NCI-H146 treated with DMSO at 0.1 percent for 48 hours (cell line): ENCODE results near the gene VSTM4.

ENCODE experiments used
- DNase-seq: peaks from one replicate; lab custom pipeline; 2025; ENCODE audit not compliant: unreplicated experiment; lab: John Stamatoyannopoulos, UW

VSTM4 gene

DNA sequence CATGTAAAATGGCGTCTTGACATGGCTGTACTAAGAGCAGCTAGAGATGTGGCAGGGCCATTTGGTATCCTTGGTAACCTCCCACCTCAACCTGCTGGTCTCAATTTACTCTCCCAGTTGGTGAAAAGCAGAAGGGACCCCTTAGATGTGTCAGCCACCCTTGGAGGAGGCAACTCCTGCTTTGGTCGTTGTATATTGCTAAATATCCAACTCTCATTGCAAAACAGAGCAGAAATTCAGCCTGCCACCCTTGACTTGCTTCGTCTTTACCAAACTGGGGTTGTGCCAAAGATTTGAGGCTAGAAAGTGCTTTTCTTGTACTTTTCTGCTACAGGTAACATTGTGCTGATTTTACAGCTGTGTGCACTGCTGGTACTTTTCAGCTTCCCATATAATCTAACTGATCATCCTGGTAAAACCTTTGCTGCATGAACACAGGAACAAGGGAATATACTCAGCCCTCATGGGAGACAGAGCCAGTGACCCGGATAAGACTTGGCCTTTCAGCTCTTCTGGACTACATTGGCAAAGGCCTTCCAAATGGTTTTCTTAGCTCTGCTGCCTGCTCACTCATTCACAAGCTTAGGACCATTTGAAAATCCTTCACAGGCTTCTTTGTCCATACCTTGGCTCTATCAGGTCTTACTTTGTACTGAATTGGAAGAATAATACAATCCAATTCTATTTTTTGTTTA is 2.2 kb upstream of the VSTM4 start:
- no peak for DNase-seq

DNA sequence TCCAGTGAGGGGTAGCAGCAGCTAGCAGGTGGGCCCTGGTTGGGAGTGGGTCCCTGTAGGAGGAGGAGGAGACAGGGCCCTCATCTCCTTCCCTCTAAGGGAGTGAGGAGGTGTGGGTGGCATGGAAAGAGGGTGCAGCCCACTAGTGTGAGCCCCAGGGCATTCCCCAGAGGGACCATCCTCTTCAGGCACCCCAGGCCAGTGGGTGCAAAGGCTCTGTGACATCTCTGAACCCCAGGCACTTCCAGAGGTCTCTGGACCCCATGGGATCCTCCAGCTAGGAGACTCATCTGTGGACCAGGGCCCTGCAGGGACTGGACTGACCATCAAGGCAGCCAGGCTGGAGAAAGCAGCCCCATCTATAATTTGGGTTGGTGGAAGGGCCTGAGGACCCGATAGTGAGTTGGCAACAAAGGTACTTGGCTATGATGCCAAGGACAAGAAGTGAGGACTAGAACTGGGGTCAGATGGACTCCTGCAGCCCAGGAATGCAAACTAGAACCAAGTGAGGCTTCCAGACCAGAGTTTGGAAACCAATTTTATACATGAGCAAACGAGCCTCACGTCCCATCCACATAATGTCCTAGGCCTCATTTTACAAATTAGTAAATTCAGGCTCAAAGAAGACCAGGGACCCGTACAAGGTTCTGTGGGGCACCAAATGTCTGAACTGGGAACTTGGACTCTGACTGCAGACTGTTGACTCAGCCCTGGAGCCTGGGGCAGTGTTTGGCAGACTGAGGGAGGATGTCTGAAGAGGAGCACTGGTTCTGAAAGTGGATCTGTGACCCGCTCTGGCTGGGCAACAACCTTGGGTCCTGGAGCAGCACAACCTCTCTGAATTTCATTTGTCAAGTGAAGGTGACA is 1.4 kb upstream of the VSTM4 start:
- no peak for DNase-seq

DNA sequence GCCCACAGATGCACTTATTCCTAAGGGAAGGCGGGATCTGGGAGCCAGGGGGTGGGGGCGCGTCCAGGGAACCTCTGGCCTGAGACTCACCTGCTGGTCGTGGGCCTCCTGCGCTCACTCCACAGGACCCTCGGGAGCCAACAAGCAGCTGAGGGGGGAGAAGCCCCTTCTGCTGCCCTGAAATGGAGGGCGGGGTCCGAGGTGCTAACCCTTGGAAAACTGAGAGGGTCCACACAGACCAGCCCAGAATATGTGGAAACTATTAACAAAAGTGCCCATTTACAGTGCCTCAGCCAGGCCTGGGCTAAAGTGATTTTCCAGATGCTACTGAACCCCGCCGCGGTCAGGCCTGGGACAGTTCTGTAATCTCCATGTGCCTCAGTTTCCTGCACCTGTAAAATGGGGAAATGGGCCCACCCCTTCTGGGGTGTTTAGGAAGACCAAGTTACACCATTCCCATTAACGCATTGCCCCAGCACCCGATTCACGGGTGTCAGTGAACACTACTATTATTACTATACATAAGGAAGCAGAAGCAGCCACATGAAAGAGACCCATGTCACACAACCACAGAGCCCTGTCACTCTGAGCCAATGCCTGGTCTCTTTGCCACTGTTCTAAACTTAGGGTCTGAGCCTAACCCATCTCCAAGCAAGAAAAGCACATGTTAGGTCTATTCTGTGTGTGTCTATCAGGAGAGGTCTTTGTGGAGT is 630 bp upstream of the VSTM4 start:
- DNase-seq = no peak

DNA sequence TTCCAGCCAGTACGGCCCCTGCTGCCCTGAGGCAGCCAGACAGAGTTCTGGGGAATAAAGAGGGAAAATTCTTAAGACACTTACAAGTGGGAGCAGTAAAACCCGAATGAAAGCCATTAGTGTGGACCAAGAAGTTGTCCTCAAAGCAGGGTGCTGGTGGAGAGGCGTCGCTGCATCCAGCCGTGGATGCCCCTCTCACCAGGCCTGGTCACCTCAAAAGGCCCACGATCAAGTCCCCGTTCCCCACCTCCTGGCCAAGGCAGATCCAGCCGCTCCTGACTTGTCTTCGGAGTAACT is 656 bp downstream of the VSTM4 start:
- no peak for DNase-seq

DNA sequence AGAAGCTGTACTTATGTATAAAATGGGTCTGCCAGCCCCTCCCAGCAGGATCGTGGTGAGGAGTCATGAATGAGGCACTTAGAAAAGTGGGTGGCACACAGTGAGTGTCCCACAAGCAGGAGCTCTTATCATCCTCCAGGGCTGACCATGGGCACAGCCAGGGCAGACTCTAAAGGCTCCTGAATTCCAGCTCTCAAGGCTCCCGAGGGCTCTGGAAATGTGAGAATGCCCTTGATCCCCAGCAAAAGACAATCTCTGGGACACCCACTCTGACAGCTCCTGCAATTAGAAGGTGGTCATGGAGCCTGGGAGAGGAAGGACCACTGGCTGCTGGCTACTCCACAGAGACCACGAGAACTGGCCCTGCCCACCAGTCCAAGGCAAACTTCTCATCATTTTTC is 1.6 kb downstream of the VSTM4 start:
- DNase-seq = no peak

DNA sequence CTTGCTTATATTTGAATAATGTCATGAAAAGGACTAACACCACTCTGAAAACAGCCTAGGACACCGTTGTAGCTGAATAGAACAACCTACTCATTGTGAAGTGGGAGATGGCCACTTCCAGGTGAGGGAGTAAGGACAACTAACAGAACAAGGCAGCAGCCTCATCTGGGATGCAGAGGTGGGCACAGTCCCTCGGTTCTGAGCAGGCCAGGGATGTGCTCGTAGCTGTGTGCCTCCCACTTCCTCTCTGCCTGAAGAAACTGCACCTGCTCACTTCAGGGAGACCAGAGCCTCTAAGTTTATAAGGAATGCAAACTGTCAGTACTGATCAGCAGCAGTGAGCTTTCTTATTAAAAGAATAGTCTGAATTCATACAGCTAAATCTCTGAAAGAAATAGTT is 2.5 kb downstream of the VSTM4 start:
- no peak for DNase-seq

DNA sequence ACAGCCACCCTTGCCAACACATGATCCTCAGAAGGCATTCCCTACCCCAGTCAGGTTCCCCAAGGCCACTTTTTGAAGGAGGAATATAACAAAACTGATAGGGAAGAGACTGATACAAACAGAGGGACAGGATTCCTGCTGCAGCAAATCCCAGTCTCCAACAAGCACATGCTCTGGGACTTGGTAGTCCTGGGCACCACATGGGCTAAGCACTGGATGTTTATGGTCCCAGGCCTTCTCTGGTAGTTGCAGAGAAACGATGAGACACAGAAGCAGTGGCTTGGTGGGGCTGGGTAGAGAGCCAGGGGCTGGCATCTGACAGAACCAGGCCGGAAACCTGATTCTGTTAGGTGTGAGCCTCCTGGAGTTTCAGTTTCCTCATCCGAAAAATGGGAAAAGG is 3.2 kb downstream of the VSTM4 start:
- no peak for DNase-seq

DNA sequence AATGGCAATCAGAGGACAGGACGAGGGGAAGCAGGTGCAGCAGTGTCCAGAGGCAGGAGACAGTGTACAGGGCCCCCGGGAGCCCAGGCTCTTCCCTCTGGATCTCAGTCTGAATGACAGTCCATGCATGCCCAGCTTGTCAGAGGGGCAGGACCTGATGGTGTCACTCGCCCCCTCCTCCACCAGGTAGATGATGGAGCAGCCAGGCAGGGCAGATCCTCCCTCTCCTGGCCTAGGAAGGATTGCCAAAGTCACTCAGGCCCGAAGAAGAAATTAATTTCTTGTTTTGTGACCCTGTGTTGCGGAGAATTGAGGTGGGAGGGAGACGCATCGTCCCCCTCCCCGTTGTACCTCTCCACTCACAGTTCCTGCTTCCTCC is 4.0 kb downstream of the VSTM4 start:
- DNase-seq = no peak

DNA sequence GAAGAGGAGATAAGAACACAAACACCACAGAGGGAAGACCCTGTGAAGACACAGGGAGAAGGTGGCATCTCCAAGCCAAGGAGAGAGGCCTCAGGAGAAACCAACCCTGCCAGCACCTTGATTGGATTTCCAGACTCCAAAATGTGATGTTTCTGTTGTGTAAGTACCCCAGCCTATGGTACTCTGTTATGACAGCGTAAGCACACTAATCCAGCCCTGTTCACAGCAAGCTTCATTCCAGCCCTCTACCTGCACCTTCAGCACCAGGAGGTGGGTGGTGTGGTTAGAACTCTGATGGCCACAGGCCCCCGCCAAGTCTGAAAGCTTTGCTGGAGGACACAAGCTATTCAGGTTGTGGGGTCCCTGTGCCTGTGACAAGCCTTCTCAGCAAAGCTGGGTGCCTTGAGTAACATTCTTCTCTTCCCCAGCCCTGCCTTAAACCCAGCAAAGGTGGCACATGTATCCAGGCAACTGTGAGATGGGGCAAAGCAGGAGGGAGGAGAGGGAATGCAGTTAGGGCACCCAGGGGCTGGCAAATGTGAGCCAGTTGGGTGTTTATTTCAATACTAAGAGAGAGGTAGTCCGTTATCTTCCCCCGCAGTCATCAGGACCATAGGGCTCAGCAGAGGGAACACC is 4.5 kb downstream of the VSTM4 start:
- no peak for DNase-seq

DNA sequence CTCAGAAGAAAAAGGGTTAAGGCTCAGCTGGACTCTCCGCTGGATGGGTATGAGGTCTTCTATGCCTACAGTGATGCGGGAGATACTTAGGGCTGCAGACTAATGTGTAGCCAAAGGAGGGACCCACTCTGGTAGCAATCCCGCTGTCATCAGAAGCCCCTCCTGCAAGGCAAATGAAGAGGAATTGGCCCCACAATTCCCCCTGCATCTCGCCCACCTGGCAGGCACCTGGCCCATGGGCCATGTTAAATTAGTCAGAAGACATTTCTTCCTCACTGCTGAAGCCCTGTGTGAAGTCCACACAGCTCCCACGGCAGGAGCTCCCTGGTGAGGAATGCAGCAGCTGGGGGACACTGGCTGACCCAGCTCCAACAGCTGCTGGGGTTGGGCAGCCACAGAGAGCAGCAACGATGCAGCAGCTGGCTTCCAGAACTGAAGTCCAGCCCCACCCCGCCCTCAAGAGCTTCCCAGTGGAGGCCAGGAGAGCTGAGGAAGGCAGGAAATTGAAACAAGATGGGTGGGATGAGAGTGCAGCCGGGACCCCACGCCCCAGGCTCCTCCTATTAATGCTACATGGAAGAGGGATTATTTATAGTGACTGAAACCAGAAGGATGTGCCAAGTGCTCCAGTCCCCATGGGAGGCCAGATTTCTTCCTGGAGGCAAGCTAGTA is 5.5 kb downstream of the VSTM4 start:
- no peak for DNase-seq

DNA sequence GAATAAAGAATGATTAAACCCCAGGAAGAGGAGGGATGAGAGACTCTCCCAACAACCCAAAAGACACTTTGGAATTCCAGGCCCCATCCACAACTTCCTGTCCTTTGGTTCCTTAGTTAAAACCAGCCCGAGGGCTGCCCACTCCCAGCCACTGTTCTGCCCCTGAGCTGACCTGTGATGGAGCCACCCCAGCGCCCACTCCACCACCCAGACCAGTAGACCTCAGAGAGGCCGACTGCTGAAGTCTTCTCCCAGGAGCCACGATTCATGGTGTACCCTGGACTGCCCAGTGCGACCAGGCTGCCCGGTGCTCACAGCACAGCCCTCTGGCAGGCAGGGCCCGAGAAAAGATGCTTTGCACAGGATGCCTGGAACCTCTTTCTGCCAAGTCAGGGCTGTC is 6.7 kb downstream of the VSTM4 start:
- DNase-seq = no peak

DNA sequence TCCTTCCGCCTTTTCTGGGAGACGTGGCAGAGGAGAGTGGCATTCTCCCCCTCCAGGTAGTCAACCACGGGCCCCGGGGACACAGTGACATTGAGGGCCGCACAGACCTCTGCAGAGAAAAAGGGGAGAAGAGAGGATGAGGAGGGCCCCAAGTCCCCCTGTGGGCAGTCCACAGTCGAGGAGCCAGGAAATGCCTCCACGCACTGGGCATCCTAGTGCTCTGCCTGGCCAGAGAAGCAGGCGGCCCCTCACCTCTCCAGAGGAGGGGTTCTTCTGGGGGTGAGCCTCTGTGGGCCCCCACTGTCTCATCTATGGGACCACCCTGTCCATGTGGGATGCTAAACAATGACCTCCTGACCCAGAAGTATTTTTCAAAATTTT is 7.4 kb downstream of the VSTM4 start:
- DNase-seq = no peak

DNA sequence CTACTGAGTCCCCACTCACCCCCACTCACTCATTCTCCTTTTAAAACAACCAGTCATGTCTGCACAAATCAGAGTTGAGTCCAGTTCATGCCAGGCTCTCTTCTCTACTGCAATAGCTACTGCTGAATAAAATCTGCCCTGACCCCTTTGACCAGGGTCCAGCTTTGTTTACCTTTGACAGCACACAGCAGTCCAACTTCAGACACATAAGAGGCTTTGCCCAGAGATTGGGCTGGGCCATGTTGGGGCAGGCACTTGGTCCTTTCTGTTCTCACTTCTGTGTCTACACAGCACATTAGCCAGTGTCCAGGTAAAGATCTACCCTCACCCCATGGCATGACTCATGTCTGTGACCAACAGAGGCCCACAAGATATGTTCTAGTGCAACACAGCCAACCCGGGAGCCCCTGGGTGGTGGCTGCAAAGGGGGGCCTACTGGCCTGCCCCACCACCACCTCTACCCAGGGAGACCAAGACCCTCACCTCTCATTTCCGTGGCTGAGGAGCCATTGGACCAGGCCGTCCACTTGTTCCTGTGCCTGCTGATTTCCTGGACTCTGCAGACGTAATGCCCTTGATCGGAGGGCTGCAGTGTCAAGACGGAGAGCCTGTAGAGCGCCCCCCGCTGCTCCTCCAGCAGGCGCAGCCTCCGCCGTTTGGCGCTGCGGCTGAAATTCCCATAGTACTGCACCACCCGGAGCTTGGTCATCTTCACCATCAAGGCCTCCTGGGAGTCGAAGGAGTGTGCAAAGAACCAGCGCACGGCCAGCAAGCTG is 8.0 kb downstream of the VSTM4 start:
- DNase-seq = no peak

DNA sequence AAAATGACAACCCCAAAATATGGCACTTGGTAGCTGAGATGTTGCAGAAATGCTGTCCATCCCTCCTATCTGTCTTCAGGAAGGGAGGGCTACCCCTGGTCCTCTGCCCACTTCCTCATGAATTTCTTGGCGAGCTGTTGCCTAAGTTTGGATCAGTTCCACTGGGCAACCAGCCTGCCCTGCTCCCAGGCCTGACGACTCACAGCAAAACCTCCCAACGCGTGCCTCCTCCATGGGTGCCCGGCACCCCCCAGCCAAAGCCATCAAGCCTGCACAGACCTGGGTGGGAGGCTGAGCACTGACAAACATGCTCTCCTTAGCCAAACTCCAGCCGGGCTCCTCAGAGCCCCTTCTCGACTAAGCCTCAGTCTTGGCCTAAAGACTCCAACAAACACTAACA is 8.9 kb downstream of the VSTM4 start:
- no peak for DNase-seq

DNA sequence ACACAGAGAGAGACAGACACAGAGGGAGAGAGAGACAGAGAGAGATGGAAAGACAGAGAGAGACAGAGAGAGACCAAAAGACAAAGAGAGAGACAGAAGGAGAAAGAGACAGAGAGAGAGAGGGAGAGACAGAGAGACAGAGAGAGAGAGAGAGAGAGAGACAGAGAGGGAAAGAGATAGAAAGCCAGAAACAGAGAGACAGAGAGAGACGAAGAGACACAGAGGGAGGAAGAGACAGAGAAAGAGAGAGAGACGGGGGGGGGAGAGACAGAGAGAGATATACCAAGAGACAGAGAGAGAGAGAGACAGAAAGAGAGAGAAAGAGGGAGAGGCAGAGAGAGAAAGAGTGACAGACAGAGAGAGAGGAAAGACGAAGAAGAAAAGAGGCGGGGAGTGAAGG is 10.2 kb downstream of the VSTM4 start:
- no peak for DNase-seq

DNA sequence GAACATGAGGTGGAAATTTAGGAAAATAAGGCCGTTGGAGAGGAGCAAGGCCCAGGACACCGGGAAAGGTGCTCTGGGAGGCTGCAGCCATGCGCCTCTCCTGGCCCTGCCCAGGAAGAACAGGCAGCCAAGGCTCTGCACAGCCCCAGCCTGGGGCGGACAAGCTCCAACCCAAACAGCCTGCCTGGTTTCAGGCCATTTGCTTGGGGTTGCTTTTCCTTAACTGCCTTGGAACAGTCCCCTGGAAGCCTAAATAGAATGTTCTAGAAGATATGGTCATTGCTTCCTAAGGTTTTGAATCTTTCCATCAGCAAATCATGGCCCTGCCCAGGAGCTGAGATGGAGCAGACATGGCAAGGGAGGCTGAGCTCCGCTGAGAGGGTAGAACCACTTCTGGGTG is 11.0 kb downstream of the VSTM4 start:
- DNase-seq = no peak

DNA sequence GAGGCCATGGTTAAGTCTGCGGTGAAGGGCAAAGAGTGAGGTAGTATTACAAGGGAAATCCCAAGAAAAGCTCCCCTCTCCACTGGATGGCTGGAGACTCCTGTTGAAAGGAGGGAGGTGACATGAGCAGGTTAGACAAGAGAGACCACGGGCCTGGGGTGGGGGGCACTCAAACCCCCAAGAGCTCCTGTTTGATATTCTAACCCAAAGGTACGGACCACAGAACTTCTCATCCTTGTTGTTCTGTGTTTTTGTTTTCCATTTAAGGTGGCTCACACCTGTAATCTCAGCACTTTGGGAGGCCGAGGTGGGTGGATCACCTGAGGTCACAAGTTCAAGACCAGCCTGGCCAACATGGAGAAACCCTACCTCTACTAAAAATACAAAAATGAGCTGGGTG is 11.6 kb downstream of the VSTM4 start:
- DNase-seq = no peak

DNA sequence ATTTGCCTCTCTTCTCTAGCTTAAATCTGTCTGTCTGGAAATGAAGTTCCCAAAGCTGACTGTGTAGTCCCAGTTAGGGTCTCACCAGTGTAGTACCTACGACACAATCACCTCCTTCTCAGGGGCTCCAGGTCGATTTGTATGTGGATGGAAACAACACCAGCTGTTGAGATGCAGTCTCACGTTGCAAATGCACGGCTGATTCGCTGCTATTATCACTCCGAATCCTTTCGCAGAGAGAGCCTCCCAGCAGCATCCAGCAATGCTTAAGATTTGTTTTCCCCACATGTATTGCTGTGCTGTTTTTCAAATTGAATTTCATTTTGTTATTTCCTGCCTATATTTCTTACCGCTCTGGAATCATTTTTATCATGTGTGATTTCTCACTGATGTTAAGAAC is 16.3 kb downstream of the VSTM4 start:
- no peak for DNase-seq

DNA sequence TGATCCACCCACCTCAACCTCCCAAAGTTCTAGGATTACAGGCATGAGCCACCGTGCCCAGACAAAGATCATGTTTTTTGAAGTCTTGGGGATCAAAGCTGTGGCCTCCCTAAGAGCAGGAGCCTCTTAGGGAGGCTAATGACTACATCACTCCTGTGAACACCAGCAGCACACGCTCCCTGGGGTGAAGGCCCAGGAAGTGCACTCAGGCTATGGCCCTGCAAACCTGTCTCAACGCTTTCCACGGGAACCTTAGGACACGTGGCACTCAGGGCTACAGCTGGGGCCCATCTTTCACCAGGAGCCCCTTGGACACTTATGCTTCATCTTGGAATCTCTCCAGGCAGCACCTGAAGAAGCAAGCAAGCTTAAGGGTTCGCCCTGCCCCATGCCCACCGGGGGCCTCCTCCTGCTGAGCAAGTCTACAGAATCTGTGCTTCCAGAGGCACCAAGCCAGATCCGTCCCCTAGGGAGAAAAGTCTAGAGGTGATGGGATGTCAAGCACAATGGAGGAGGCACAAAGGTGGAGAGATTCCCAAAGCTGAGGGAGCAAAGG is 18.4 kb downstream of the VSTM4 start:
- DNase-seq = no peak

DNA sequence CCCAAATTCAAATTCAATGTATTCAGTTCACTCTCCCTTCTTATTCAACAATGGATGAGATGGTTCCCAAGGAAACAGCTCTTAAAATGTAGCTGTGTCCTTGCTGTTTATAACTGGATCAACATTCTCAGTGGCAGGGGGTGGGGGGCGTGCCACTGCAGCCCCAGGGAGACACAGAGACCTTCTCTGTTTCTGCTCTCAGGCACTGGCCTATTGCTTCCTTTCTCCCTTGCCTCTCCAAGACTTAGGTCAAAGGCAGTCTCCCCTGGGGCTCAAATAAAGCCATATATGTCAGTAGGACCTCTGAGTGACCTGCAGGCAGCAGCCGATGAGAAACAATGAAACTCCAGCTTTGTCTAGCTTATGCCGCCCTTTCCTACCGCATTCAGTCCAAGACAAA is 20.7 kb downstream of the VSTM4 start:
- no peak for DNase-seq
